Cardiac fibroblast (primary cell): ENCODE results near the gene SPATS2L.

Experiments
- DNase-seq, 2 donors: peaks; one replicate each; pipeline versions ENCODE4 v3.0.0 to v3.0.0-alpha.2; 2010; ENCODE audit warnings: low read depth in 2 of 2
- H3K4me3 ChIP-seq, 2 donors: replicated peaks in 1 of 2; 1 replicate in 1 of 2; 2 replicates in 1 of 2; pipeline ENCODE4 v1.5.1; 2011; ENCODE audit warnings: low read depth in 2 of 2, low read length in 2 of 2, mild to moderate bottlenecking in 2 of 2, moderate library complexity in 1 of 2
- TF ChIP-seq, protein P1 (sequence below): IDR thresholded peaks from one replicate; pipeline ENCODE4 v1.5.1; 2011; ENCODE audit warnings: low read depth, mild to moderate bottlenecking, low read length, inconsistent platforms

SPATS2L gene

DNA sequence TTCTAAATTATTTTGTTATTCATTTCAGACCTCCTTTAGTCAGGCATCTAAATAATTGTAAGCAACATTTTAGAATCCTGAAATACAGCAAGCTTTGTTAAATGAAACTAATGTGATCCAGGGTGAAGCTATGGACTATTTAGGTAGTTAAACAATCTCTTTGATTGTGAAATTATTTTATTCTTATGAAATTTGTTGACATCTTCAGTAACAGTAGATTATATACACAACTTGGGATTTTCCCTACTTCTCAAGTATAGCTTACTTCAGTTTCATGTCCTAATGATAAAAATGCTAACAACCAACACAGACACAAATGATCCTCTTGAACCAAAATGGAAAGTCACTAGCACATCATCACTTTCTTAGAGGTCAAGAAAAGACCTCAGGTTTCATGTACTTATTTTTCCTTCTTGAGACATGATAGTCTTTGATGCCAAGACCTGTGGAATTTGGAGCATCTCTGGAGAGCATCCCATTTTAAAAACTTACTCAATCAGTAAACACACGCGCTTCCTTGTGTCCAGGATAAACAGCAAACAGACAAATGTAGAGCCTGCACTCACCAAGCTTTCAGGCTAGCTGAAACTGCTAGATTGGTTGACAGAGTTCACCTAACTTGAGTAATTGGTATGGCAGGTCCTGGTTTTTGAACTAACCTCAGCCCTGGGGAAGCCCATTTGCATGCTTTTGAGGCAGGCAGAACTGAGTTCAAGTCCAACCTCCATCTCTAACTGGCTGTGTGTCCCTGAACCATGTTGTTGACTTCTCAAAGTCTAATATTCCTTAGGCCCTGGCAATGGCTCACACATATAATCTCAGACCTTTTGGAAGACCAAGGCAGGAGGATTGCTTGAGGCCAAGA lies 155.6 kb downstream of the SPATS2L start:
- TF ChIP-seq, protein P1, sequence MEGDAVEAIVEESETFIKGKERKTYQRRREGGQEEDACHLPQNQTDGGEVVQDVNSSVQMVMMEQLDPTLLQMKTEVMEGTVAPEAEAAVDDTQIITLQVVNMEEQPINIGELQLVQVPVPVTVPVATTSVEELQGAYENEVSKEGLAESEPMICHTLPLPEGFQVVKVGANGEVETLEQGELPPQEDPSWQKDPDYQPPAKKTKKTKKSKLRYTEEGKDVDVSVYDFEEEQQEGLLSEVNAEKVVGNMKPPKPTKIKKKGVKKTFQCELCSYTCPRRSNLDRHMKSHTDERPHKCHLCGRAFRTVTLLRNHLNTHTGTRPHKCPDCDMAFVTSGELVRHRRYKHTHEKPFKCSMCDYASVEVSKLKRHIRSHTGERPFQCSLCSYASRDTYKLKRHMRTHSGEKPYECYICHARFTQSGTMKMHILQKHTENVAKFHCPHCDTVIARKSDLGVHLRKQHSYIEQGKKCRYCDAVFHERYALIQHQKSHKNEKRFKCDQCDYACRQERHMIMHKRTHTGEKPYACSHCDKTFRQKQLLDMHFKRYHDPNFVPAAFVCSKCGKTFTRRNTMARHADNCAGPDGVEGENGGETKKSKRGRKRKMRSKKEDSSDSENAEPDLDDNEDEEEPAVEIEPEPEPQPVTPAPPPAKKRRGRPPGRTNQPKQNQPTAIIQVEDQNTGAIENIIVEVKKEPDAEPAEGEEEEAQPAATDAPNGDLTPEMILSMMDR: no peak
- DNase-seq: no peak
- H3K4me3 ChIP-seq: no peak overlapping the region

- H3K4me3 ChIP-seq: no peak overlapping the region
- DNase-seq: no peak
- TF ChIP-seq, protein P1: no peak
Observed at GRCh38 chr2:200463452-200463851, 157.0 kb downstream of the SPATS2L start.

GRCh38 chr2:200466425-200467418 lies 160.2 kb downstream of the SPATS2L start:
- no peak overlapping the region for H3K4me3 ChIP-seq
- DNase-seq: peak; percentile 72 to 95
- TF ChIP-seq, protein P1: no peak

GRCh38 chr2:200467806-200468681 lies 161.6 kb downstream of the SPATS2L start:
- DNase-seq: no peak
- H3K4me3 ChIP-seq: no peak overlapping the region
- TF ChIP-seq, protein P1: no peak

DNA sequence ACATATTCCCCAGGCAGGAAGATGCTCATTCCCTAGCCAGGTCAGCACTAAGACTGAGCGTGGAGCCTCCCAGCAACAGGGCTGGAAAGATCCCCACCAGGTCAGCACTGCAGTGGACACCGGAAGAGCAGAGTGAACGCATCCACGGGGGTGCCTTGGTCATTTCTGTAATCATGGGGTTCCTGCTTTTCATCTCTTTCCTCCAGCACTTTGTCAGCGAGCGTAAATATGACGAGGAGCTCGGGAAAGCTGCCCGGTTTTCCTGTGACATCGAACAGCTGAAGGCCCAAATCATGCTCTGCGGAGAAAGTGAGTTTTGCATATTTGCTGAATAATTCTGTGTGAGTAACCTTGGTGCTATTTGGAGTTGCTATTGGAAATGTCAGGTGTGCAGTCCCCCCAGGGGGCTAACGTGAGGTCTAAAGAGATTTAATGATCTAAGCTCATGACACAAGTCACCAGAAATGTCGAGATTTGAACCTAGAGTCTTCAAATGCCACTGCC lies 163.3 kb downstream of the SPATS2L start:
- DNase-seq: peak in 1 of 2 donors; percentile 61
- TF ChIP-seq, protein P1: no peak
- H3K4me3 ChIP-seq: no peak overlapping the region

DNA sequence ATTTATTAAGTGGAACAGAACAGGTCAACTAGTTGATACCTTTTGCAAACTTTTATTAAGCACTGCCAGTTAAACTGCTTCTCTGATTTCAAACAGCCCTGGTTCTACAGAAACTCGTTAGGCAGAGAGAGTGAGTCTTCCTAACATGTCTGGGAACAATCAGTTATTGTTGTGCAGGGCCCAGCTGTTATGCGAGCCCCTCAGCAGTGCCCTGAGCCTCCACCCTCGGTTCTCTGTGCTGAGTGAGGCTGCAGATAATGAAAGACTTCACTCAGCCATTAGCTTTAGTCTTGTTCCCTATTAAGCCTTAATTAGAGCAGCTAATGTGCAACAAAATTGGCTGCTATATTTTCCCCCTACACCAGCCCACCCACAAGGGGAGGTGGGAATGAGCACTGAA lies 163.7 kb downstream of the SPATS2L start:
- TF ChIP-seq, protein P1: no peak
- no peak for DNase-seq
- H3K4me3 ChIP-seq: no peak overlapping the region
